ENCODE measurements around the gene EMILIN2.
"Not testable (repeated sequence)": the region's sequence is repeated elsewhere in the genome, so short reads cannot be mapped to it uniquely, and the experiment has no call there.

The EMILIN2 gene

DNA sequence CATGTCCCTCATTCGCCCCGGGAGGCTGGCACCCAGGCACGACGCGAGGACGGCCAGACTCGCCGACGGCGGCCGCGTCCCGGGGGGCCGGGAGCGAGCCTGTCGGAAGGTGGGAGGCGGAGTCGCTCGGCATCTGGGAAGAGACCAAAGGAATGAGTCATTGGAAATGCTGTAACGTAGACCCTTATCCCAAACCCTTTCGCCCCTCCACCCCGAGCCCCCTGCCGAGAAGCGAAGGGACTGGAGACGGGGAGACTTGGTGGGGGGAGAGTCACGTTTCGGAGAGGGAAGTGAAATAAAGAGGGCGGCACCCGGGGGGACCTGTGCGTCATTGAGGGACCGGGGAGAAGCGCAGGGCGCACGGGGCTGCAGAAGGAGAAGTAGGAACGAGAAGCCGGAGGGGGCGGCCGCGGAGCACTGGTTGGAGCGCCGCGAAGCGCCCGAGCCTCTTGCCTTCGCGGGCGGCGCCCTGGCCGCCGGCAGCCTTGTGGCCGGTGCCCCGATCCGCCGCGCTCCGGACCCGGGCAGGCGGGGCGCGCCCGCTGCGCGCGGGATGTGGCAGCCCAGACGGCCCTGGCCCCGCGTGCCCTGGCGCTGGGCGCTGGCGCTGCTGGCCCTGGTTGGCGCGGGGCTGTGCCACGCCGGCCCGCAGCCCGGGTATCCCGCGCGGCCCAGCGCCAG lies at the start of gene EMILIN2:
TSS of gene EMILIN2 (plus strand) at position 371 of the 681 bp plus-strand sequence. CDS start at position 554, 183 bp downstream.
- no peak for DNase-seq (ENCODE audit: low read depth)

DNA sequence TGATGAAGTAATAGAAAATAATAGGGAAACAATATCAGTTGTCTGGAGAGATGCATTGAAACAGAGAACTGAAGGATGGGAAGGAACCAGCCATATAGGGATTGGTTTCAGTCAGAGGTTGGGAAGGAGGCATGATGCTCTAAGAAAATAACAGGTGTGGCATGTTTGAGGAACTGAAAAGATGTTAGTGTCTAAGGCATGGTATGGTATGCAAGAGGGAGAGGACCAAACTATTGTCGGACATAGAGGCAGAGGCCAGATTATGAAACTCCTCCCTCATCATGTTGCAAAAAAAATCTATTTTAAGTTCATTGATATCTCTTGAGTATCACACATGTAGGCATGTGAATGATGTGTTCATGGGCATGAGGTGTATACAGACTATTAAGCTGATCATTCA lies 48.9 kb upstream of the EMILIN2 start:
- DNase-seq (ENCODE audit: low read depth), result no peak

DNA sequence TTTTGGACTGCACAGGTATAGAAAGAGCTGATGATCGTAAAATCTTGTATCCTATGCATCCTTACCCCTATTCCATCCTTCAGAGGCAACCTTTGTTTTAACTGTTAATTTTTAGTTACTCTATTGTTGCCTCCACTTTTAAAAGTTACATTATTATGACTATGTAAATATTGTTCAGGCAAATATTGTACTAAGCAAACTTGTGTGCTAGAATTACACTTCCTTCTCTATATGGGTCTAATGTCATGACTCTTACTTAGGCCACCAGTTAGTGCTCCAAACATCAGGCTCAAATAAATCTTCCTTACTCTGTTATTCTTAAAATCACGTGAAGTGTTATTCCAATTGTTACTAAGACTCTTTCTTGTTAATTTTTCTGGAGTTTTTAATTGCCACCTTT lies 47.4 kb upstream of the EMILIN2 start:
- DNase-seq (ENCODE audit: low read depth), result no peak

DNA sequence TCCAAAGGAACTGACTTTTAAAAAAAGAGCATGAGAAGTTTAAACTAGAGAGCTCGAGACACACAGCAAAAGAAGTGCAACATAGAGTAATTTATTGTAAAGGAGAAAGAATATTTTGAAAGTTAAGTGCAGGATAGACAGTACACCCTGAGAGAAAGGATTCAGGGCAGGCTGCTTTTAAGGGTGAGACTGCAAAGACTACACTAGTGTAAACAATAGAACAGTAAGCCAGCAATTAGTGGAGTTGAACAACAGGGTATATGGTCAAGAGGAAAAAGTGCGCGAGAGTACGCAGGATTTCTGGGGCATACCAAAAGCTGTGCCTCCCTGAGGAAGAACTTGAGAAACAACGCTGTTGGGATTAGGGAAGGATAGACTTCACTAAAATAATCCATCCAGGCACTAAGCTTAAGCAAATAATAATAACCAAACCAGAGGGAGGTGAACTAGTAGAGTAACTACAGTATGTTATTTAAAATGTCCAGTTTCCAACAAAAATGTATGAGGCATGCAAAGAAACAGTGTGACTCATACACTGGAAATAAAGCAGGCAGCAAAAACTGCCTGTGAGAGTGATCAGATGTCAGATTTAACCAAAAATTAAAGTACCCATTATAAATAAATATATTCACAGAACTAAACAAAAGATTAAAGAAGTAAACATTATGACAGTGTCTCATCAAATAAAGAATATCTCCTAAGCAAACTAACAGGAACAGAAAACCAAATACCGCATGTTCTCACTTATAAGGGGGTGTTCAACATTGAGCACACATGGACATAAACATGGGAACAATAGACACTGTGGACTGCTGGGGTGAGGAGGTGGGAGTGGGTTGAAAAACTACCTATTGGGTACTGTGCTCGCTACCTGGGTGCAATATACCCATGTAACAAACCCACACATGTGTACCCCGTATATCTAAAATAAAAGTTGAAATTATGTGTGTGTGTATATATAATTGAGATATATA lies 40.5 kb upstream of the EMILIN2 start:
- DNase-seq (ENCODE audit: low read depth), result no peak

DNA sequence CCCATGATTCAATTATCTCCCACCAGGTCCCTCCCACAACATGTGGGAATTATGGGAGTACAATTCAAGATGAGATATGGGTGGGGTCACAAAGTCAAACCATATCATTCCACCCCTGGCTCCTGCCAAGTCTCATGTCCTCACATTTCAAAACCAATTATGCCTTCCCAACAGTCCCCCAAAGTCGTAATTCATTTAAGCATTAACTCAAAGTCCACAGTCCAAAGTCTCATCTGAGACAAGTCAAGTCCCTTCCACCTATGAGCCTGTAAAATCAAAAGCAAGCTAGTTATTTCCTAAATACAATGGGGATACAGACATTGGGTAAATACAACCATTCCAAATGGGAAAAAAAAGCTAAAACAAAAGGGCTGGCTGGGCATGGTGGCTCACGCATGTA lies 38.2 kb upstream of the EMILIN2 start:
- DNase-seq (ENCODE audit: low read depth), result not testable (repeated sequence)

DNA sequence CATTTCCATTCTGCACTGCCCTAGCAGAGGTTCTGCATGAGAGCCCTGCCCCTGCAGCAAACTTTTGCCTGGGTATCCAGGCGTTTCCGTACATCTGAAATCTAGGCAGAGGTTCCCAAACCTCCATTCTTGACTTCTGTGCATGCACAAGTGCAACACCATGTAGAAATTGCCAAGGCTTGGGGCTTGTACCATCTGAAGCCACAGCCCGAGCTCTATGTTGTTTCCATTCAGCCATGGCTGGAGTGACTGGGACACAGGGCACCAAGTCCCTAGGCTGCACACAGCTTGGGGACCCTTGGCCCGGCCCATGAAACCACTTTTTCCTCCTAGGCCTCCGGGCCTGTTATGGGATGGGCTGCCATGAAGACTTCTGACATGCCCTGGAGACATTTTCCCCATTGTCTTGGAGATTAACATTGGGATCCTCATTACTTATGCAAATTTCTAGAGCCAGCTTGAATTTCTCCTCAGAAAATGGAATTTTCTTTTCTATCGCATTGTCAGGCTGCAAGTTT lies 37.1 kb upstream of the EMILIN2 start:
- not testable (repeated sequence) for DNase-seq (ENCODE audit: low read depth)

DNA sequence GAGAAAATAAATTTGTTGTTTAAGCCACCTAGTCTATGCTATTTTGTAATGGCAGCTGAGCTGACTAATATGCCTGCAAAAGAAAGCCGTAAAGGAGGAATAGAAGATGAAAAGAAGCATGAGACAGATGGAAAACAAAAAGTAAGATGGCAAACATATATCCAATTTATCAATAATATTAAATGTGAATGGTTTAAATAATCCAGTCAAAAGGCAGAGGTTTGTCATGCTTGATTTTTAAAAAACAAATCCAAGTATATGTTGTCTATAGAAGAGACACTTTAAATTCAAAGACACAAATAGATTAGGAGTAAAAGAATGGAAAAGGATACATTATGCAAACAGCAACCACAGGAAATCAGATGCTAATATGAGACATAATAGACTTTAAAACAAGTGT lies 35.4 kb upstream of the EMILIN2 start:
- no peak for DNase-seq (ENCODE audit: low read depth)

DNA sequence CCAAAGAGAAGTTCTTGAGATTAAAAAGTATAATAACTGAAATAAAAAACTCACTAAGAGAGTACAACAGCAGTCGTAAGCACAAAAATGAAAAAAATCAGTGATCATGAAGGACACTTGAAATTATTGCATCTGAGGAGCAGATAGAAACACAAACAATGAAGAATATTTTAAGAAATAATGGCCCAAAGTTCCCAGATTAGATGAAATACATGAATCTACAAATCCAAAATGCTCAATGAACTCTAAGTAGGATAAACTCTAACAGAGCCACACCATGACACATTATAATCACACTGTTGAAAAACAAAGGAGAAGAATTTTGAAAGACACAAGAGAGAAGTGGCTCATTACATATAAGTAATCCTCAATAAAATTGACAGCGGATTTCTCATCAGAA lies 31.9 kb upstream of the EMILIN2 start:
- no peak for DNase-seq (ENCODE audit: low read depth)

DNA sequence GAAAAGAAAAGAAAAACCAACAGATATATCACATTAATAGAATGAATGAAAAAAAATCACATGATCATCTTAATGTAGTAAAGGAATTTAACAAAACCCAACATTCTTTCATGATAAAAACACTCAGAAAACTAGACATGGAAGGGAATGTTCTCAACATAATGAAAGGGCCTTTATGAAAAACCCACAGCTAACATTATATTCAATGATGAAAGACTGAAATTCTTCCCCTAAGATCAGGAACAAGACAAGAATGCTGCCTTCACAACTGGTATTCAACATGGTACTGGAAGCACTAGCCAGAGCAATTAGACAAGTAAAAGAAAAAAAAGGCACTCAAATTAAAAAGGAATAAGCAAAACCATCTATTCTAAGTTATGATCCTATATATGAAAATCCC lies 28.5 kb upstream of the EMILIN2 start:
- DNase-seq (ENCODE audit: low read depth), result no peak

DNA sequence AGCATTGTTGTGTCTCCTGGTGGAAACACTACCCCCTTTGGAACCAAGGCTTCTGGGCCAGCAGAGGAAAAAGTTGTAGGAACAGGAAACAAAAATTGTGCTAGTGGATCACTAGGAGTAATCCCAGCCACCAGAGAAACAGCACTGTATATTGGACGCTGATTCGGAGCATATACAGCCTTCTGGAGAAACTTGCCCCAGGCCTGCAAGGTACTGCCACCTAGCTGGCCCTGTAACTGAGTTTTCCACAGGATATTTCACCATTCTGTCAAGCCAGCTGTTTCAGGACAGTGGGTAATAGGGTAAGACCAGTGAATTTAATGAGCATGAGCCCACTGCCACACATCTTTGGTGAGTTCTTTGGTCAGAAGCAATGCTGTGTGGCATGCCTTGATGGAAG lies 25.1 kb upstream of the EMILIN2 start:
- DNase-seq (ENCODE audit: low read depth), result no peak

DNA sequence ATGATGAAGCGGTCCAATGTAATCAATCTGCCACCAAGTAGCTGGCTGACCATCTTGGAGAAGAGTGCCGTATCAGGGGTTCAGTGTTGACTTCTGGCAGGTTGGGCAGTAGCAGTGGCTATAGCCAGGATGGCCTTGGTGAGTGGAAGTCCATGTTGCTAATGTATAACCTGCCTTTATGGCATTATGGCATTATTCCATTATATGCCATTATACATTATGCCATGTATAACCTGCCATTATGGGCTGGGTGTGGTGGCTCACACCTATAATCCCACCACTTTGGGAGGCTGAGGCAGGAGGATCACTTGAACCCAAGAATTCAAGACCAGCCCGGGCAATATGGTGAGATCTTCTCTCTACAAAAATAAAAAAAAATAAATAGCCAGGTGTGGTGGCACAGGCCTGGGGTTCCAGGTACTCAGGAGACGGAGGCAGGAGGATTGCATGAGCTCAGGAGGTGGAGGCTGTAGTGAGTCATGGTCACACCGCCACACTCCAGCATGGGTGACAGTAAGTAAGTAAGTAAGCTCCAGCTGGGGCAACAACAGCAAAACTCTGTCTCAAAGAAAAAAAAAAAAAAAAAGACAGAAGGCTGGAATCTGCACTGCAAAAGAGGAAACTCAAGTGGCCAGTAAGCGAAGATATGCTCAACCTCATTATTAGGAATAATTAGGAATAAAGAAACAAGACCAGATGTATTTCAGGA lies 24.4 kb upstream of the EMILIN2 start:
- DNase-seq (ENCODE audit: low read depth), result no peak

DNA sequence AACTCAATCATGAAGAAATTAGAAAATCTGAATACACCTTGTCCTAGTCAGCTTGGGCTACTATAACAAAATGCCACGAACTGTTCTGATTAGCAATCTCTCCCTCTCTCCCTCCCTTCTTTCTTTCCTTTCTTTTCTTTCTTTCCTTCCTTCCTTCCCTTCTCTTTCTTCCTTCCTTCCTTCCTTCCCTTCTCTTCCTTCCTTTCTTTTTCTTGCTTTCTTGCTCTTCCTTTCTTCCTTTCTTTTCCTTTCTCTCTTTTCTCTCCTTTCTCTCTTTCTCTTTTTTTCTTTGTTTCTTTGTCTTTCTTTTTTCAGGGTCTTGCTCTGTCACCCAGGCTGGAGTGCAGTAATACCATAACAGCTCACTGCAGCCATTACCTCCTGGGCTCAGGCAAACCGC lies 23.6 kb upstream of the EMILIN2 start:
- DNase-seq (ENCODE audit: low read depth), result no peak

DNA sequence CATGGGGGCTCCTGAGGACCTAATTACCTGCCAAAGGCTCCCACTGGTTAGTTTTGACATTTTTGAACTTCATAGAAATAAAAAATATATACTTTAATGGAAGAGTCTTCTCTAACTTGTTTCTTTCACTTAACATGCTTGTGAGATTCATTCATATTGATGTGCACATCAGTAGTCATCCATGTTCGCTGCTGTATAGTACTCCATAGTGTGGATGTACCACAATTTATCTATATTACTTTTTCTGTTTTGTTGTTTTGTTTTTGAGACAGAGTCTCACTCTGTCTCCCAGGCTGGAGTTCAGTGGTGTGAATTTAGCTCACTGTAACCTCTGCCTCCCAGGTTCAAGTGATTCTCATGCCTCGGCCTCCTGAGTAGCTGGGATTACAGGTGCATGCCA lies 22.8 kb upstream of the EMILIN2 start:
- DNase-seq (ENCODE audit: low read depth), result no peak

DNA sequence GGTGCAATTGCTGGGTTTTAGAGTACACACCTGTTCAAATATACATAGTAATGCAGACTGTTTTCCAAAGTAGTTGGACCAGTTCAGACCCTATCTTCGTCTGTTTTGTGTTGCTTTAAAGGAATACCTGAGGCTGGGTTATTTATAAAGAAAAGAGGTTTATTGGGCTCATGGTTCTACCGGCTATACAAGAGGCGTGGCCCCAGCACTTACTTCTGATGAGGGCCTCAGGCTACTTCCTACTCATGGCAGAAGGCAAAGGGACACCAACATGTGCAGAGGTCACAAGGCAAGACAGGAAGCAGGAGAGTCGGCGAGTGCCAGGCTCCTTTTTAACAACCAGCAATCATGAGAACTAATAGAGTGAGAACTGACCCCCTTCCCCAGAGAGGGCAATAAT lies 21.9 kb upstream of the EMILIN2 start:
- no peak for DNase-seq (ENCODE audit: low read depth)

DNA sequence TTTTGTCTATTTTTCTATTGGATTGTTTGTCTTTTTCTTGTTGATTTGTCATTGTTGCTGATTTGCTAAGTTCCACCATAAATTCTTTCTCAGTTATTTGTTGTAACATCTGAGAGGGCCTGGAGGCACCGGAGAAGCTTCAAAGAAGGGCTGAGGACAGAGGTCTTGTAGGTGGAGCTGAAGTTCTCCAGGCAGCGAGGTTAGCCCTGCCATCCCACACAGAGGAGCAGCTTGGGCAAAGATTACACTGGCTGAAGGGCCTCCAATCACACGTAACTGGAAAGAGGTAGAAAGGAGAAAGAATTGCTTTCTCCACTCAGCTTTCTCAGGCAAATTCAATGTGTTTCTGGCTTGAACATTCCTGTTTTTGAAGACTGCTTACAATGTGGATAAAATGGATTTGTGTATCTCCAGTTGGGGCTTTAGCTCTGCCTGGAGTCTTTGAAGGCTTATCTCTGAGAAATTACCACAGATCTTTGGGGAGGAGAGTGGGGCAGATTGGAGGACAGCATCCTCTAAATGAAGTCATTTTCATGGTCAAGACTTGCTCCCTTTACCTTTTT lies 21.1 kb upstream of the EMILIN2 start:
- no peak for DNase-seq (ENCODE audit: low read depth)

DNA sequence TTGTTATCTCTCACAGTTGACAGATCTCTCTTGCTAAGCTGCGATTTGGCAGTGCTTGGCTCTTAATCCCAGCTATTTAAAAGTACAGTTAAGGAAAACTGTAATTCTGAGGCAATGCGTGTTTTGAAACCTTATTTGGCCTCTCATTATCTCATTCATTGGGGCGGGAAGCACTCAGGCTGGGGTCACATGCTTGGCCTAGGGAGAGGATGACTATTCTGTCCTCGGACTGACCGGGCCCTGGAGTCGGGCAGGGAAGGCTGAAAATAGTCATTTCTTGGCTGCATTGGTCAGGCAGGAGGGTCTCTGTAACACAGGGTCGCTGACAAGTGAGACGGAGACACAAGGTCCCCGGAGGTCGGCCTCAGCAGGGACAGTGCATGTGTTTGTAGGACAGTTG lies 20.2 kb upstream of the EMILIN2 start:
- no peak for DNase-seq (ENCODE audit: low read depth)

DNA sequence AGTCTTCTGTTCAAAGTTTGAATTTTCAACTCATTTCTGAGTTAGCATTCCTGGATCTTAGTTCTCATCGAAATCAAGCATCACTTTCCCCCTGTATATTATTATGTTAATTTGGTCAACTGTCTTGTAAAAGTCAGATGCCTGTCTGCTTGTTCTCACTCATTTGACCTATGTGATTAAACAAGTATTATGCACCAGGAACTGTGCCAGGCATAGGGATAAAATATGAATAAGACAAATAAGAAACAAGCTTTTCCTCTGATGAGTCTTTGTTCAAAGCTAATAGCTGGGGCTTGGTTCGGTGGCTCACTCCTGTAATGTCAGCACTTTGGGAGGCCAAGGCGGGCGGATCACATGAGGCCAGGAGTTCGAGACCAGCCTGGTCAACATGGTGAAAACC lies 19.7 kb upstream of the EMILIN2 start:
- no peak for DNase-seq (ENCODE audit: low read depth)

DNA sequence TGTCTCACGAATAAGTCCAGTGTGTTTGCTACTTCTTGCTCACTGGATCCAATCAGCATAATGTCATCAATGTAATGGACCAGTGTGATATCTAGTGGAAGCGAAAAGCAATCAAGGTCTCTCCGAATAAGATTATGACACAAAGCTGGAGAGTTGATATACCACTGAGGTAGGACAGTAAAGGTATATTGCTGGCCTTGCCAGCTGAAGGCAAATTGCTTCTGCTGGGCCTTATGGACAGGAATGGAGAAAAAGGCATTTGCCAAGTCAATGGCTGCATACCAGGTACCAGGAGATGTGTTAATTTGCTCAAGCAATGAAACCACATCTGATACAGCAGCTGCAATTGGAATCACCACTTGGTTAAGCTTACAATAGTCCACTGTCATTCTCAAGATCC lies 10.7 kb upstream of the EMILIN2 start:
- DNase-seq (ENCODE audit: low read depth), result not testable (repeated sequence)

DNA sequence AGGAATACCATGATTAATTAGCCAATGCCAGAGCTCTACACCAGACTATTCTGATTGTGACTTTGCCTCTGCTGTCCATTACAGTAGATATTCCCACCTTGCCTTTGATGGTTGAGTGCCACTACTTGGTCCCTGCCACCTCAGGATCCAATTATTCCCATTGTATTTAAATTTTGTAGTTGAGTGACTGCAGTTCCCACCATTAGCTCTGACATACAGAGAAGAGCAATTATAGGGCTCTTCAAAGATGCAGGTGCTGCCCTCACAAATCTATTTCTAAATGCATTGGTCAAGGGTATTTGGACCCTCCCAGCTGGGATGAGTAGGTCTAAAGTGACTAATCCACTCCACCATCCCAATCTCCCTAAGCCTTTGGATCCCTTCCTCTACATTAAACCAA lies 9.5 kb upstream of the EMILIN2 start:
- DNase-seq (ENCODE audit: low read depth), result not testable (repeated sequence)

DNA sequence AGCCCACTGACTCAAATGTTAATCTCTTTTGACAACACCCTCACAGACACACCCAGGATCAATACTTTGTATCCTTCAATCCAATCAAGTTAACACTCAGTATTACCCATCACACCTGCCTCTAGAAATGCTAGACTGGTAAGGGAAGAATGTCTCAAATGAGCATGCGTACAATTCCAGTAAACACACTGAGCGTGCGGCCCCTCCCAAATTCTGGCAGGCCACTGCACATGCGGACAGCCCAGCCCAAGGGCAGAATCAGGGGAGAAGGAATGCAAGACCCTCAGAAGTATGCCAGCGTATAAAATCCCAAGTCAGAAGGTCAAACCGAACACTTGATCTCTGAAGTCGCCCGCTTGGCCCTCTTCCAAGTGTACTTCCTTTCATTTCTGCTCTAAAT lies 7.6 kb upstream of the EMILIN2 start:
- no peak for DNase-seq (ENCODE audit: low read depth)

DNA sequence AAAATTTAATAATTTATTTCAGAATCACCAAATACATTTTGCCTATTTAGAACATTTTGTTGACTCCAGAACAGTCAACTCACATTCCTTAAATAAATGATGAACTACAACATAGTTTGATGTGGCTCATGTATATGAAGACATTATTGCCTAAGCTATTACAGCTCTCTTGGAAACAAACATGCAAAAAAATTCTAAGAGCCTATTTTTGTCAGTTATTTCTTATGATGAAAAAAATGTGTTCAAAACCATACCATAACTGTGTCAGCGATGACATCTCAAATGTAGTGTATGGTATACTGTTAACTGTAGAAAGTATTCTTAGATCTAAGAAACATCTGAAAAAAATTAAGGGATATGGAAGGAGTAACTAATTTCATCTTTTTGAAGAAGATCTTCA lies 6.3 kb upstream of the EMILIN2 start:
- DNase-seq (ENCODE audit: low read depth), result no peak

DNA sequence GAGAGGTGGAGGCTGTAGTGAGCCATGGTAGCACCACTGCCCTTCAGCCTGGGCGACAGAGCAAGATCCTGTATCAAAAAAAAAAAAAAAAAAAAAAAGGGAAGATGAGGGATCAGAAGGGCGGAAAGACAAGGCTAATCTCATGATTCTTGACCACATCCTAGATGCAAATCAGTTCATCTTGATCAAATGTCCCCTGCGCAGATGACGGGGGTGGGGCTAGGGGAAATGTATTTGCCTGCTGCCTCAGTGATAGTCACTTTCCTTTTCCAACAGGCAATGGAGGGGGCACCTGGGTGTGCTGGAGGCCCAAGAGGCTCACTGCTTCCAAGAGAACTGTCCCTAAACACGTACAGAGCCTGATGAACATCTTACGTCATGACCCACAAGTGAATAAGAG lies 3.7 kb upstream of the EMILIN2 start:
- DNase-seq (ENCODE audit: low read depth), result no peak

All from GM04503 (cell line).